ENCODE data around the gene WIZ. TPM values are rescaled to one million over a fixed set of nuclear protein-coding genes. Genes with fewer than 3 reads are reported as not detected.

Gene WIZ
- total and polyA plus RNA-seq, 9 of the 15 experiments (the other 6 are each of a cell fraction or from before 2014, with no cell fraction given) = 0.06 to 37.5 (median 4.8) TPM

DNA sequence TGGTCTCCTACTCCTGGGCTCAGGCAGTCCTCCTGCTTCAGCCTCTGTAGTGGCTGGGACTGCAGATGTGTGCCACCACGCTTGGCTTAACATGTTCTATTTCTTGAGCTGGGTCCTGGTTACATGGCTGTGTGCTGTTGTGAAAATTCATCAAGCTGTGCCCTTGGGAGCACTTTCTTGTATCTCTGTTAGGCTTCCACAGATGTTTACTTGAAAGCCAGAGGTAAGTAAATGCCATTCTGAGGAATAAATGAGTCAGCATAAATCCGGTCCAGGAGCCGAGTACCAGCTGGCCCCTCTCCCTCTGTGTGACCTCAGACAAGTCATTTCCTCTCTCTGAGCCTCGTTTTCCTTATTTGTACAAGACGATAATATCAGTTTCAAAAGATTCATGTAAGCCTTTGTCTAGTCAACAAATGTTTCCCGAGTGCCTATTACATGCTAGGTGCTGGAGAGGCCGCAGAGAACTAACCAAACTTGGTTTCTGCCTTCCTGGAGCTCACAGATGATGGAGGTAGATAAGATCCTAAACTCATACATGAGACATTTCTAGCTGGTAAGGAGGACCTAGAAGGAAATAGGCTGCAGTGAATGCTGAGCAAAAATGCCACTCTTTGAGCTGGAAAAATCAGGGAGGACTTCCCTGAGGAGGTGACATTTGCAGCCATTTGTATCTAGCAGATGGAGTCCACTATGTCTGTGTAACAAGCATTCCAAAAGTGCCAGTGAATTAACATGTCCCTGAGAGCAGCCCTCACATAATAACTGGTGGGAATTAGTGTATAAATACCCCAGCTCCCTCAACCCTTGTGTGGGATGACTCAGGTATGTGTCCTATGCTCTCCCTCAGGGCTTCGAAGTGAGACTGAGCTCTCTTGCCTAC, 17.3 kb upstream of the WIZ start:
- DNase-seq (ENCODE audit: extremely low read depth in 1 of 4, low spot score in 3 of 4) (no peak), FAIRE-seq (peak; percentile 55), ATAC-seq (no peak)
- Histone ChIP-seq H3K27me3 (ENCODE audit: control insufficient read depth in 2 of 2, insufficient read depth in 2 of 2, low read length in 2 of 2) (peaks cover 10 to 25% of the 10 kb centered on the region in 2 experiments; a peak in 4 of 5 replicates), H4K20me1 (replicated peaks; ENCODE audit: control insufficient read depth, insufficient read depth, low read length) (no peaks in the 10 kb centered on the region), H3K79me2 (ENCODE audit: control insufficient read depth, insufficient read depth, low read length) (no peaks in the 10 kb centered on the region), H3K4me3 (no peak overlapping the region), H3K4me1 (replicated peaks in 1 of 2; ENCODE audit: control insufficient read depth in 2 of 2, insufficient read depth in 2 of 2, low read length in 2 of 2) (peaks cover 3 to 20% of the 10 kb centered on the region in 2 experiments; a peak in 4 of 5 replicates), H3K36me3 (ENCODE audit: control insufficient read depth, insufficient read depth, low read length) (no peaks in the 10 kb centered on the region), H3K9me3 (replicated peaks; ENCODE audit: control insufficient read depth, insufficient read depth, low read depth, low read length) (no peaks in the 10 kb centered on the region), H3K27ac (ENCODE audit: extremely low read depth, low read depth, low read length) (no peak overlapping the region), H2AFZ (ENCODE audit: low read depth, low read length) (no peak overlapping the region), H3K9me1 (ENCODE audit: control insufficient read depth, insufficient read depth, low read length) (no peaks in the 10 kb centered on the region), H3K9ac (ENCODE audit: insufficient read depth in 1 of 2, low read depth in 2 of 2, low read length in 2 of 2) (no peak overlapping the region), H3K4me2 (ENCODE audit: insufficient read depth, low read length) (no peak overlapping the region; the same call in 1 of the 2 replicates)
- WGBS (ENCODE audit: insufficient coverage, low coverage, missing lambda C conversion rate) = 3% methylated on average over 8 of the region's 8 CpGs
- intact Hi-C loops (cut with micrococcal nuclease) (no loop called here), in situ Hi-C loops (cut with MboI) (no loop called here)
- BruUV-seq (replicated peaks) = no TSS peak
- ChIA-PET POLR2A (interaction anchor here (0.5 to 1.4 kb wide), 3 partner anchors 8 to 48 kb away, joined by 3 to 5 read pairs (median 3); partner anchors contain the start of gene AKAP8L), CTCF (ENCODE audit: low intra/inter-chr PET ratio) (no interaction called here)
- no peak for TF ChIP-seq HNRNPL (IDR thresholded peaks at IDR 0.05; ENCODE audit: low read depth, low read length)
- TF ChIP-seq BRF1 (IDR thresholded peaks at IDR 0.05; ENCODE audit: borderline replicate concordance, extremely low read depth, insufficient read length) = no peak
- TF ChIP-seq PRPF4 (IDR thresholded peaks at IDR 0.05; ENCODE audit: insufficient read depth, low read depth, low read length, poor library complexity, severe bottlenecking) = no peak
- no peak for TF ChIP-seq ZNF584 (CRISPR knock-in tag; IDR thresholded peaks at IDR 0.05; ENCODE audit: low read depth)
- no peak for TF ChIP-seq PCBP2 (IDR thresholded peaks at IDR 0.05; ENCODE audit: low read depth, low read length, poor library complexity, severe bottlenecking)
- peak; percentile 75 for TF ChIP-seq MAFF (IDR thresholded peaks at IDR 0.05; ENCODE audit: low read length)
- no peak for TF ChIP-seq TEAD1 (CRISPR knock-in tag; IDR thresholded peaks at IDR 0.05)
- TF ChIP-seq CHCHD3 (CRISPR knock-in tag; IDR thresholded peaks at IDR 0.05) = no peak
- TF ChIP-seq KLF16 (IDR thresholded peaks at IDR 0.05) = no peak
- TF ChIP-seq FOXK1 (CRISPR knock-in tag; IDR thresholded peaks at IDR 0.05; ENCODE audit: borderline replicate concordance) = no peak
- TF ChIP-seq, protein P1, sequence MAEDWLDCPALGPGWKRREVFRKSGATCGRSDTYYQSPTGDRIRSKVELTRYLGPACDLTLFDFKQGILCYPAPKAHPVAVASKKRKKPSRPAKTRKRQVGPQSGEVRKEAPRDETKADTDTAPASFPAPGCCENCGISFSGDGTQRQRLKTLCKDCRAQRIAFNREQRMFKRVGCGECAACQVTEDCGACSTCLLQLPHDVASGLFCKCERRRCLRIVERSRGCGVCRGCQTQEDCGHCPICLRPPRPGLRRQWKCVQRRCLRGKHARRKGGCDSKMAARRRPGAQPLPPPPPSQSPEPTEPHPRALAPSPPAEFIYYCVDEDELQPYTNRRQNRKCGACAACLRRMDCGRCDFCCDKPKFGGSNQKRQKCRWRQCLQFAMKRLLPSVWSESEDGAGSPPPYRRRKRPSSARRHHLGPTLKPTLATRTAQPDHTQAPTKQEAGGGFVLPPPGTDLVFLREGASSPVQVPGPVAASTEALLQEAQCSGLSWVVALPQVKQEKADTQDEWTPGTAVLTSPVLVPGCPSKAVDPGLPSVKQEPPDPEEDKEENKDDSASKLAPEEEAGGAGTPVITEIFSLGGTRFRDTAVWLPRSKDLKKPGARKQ (CRISPR knock-in tag; IDR thresholded peaks at IDR 0.05) = no peak
- TF ChIP-seq SREBF1 (IDR thresholded peaks at IDR 0.05; ENCODE audit: borderline replicate concordance, low read depth, low read length) = no peak
- TF ChIP-seq PTBP1 (IDR thresholded peaks at IDR 0.05; ENCODE audit: low read depth, low read length) = 0 out of 2 replicates have a peak, but pooled peaks have one; percentile 65
- TF ChIP-seq KLF1 (tag; IDR thresholded peaks at IDR 0.05) = no peak
- no peak for TF ChIP-seq ZNF23 (CRISPR knock-in tag; IDR thresholded peaks at IDR 0.05)
- TF ChIP-seq RCOR1 (IDR thresholded peaks at IDR 0.05; ENCODE audit: borderline replicate concordance in 1 of 2, low read depth in 2 of 2, low read length in 2 of 2) = peak in 1 of 2 experiments; percentile 48; a peak in 1 of 4 replicates
- no peak for TF ChIP-seq STAG1 (CRISPR knock-in tag; IDR thresholded peaks at IDR 0.05; ENCODE audit: borderline replicate concordance)
- TF ChIP-seq, protein P2, sequence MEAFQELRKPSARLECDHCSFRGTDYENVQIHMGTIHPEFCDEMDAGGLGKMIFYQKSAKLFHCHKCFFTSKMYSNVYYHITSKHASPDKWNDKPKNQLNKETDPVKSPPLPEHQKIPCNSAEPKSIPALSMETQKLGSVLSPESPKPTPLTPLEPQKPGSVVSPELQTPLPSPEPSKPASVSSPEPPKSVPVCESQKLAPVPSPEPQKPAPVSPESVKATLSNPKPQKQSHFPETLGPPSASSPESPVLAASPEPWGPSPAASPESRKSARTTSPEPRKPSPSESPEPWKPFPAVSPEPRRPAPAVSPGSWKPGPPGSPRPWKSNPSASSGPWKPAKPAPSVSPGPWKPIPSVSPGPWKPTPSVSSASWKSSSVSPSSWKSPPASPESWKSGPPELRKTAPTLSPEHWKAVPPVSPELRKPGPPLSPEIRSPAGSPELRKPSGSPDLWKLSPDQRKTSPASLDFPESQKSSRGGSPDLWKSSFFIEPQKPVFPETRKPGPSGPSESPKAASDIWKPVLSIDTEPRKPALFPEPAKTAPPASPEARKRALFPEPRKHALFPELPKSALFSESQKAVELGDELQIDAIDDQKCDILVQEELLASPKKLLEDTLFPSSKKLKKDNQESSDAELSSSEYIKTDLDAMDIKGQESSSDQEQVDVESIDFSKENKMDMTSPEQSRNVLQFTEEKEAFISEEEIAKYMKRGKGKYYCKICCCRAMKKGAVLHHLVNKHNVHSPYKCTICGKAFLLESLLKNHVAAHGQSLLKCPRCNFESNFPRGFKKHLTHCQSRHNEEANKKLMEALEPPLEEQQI (IDR thresholded peaks at IDR 0.05) = no peak

Measured in K562 (cell line).